ENCODE data around the gene ZMYM5. TPM values are rescaled to one million over a fixed set of nuclear protein-coding genes. Genes with fewer than 3 reads are reported as not detected.
"Not testable (repeated sequence)": the region's sequence is repeated elsewhere in the genome, so short reads cannot be mapped to it uniquely, and the experiment has no call there.

The ZMYM5 gene
- total RNA-seq, 6 experiments from 2014 or later: 3.8 to 6.9 (median 4.4) TPM

DNA sequence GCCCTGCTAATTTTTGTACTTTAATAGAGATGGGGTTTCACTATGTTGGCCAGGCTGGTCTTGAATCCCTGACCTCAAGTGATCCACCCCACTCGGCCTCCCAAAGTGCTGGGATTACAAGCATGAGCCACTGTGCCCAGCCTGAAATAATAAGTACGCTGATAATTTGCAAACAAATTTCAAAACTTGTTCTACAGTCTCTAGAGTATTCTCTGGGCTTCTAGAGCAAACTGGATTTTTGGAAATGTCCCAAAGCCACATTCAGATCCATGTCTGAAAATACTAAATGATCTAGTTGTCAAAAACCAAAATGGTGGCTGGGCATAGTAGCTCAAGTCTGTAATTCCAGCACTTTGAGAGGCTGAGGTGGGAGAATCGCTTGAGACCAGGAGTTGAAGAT is 40.8 kb downstream of the ZMYM5 start:
- ATAC-seq (no peak), DNase-seq (no peak)
- intact Hi-C loops (cut with DNase I): no loop called here
- Histone ChIP-seq H3K27me3 (no peaks in the 10 kb centered on the region), H3K4me1 (no peaks in the 10 kb centered on the region), H3K36me3 (peaks cover 0 to 26% (median 5%) of the 10 kb centered on the region in 4 donors), H3K4me3 (no peak overlapping the region), H3K27ac (no peak overlapping the region), H3K9me3 (no peaks in the 10 kb centered on the region)
- TF ChIP-seq, protein P1, sequence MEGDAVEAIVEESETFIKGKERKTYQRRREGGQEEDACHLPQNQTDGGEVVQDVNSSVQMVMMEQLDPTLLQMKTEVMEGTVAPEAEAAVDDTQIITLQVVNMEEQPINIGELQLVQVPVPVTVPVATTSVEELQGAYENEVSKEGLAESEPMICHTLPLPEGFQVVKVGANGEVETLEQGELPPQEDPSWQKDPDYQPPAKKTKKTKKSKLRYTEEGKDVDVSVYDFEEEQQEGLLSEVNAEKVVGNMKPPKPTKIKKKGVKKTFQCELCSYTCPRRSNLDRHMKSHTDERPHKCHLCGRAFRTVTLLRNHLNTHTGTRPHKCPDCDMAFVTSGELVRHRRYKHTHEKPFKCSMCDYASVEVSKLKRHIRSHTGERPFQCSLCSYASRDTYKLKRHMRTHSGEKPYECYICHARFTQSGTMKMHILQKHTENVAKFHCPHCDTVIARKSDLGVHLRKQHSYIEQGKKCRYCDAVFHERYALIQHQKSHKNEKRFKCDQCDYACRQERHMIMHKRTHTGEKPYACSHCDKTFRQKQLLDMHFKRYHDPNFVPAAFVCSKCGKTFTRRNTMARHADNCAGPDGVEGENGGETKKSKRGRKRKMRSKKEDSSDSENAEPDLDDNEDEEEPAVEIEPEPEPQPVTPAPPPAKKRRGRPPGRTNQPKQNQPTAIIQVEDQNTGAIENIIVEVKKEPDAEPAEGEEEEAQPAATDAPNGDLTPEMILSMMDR (IDR thresholded peaks at IDR 0.05): no peak
- WGBS (ENCODE audit: insufficient coverage, low coverage, low lambda C conversion rate, missing lambda C conversion rate): 100% methylated on average over 2 of the region's 3 CpGs

DNA sequence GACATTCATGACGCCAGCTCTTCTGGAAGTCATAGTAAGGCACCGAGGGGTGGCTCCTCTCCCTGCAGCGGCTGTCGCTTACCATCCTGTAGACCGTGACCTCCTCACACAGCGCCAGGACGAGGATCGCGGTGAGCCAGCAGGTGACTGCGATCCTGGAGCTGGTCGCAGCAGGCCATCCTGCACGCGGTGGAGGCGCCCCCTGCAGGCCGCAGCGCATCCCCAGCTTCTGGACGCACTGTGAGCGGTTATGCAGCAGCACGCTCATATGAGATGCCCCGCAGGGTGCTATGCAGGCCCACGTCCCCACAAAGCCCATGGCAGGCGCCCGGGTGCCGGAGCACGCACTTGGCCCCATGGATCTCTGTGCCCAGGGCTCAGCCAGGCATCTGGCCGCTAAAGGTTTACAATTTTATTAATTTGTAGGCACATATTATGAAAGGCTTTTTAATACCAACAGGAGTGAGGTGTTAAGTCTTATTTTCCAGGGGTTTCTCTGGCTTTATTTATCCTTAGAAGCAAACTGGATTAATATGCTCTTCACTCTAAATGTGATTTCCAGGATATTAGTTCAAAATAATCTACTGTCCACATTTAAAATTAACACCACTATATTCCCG is 45.1 kb downstream of the ZMYM5 start:
- TF ChIP-seq, protein P1 (IDR thresholded peaks at IDR 0.05): peak in 3 of 4 donors; percentile 14 to 25 (median 18)
- TF ChIP-seq POLR2A (IDR thresholded peaks at IDR 0.05): no peak
- WGBS (ENCODE audit: insufficient coverage, low coverage, low lambda C conversion rate, missing lambda C conversion rate): 93% methylated on average over 8 of the region's 27 CpGs
- peaks cover 0 to 8% (median 0%) of the 10 kb centered on the region in 4 donors for H3K36me3 ChIP-seq
- no peak overlapping the region for H3K27ac ChIP-seq
- DNase-seq: peak; percentile 28 to 55 (median 47)
- H3K4me3 ChIP-seq: no peak overlapping the region
- peak in 3 of 4 donors; percentile 28 to 56 (median 49) for ATAC-seq
- no peaks in the 10 kb centered on the region for H3K4me1 ChIP-seq
- H3K27me3 ChIP-seq: no peaks in the 10 kb centered on the region
- intact Hi-C loops (cut with DNase I): no loop called here
- no peaks in the 10 kb centered on the region for H3K9me3 ChIP-seq

DNA sequence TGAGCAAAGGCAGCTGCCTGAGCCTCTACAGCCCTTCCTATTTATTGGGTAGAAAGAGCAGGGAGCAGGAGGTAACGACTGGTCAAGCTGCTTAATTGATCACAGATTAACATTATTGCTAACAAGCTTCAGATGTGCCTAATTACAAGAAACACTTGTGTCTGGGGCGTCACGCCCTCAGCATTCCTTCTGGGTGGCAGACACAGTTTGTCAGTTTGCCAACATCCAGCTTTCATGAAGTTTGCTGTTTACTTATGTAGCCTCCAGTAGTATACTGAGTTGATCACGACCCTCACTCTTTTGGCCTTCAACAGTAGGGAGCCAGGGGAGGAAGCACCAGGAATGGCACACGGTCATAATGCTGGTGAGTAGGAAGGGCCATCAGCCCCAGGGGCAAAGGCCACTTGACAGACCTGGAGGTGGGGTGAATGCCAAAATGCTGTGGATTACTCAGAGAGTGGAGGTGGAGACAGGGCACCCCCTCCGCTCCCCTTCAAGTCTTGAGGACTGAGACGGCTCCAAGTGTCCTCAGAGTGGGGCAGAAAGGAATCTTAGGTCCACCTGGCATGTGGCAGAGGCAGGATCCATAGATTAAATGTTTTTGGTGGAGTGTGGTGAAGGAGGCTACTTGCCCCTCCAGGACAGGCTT is 45.8 kb downstream of the ZMYM5 start:
- H3K27ac ChIP-seq: no peak overlapping the region
- 61% methylated on average over 3 of the region's 7 CpGs for WGBS (ENCODE audit: insufficient coverage, low coverage, low lambda C conversion rate, missing lambda C conversion rate)
- H3K9me3 ChIP-seq: no peaks in the 10 kb centered on the region
- H3K36me3 ChIP-seq: peaks cover 0 to 8% (median 0%) of the 10 kb centered on the region in 4 donors
- H3K4me1 ChIP-seq: no peaks in the 10 kb centered on the region
- ATAC-seq (peak; percentile 35 to 63 (median 50)), DNase-seq (peak in 1 of 3 donors; percentile 45)
- no peak overlapping the region for H3K4me3 ChIP-seq
- H3K27me3 ChIP-seq: no peaks in the 10 kb centered on the region
- TF ChIP-seq, protein P1 (IDR thresholded peaks at IDR 0.05): no peak
- intact Hi-C loops (cut with DNase I): no loop called here

DNA sequence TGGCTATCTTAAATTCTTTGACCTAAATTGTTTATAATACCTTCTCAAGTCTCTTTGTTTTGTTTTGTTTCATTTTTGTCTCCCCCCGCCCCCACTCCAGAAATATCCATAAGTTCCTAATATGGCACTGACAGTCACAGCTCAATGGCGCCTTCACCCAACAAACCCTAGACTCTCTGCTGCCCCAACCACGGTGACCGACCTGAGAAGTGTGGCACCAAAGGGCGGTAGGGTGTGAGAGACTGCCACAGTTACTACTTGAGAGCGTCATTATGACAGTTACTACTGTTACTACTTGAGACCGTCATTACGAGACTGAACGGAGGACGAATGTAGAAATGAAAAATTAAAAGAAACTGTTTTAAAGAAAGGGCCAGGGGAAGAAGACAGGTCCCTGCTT is 46.3 kb downstream of the ZMYM5 start:
- Histone ChIP-seq H3K4me3 (no peak overlapping the region), H3K36me3 (peaks cover 0 to 8% (median 0%) of the 10 kb centered on the region in 4 donors), H3K27ac (no peak overlapping the region), H3K4me1 (no peaks in the 10 kb centered on the region), H3K27me3 (no peaks in the 10 kb centered on the region), H3K9me3 (no peaks in the 10 kb centered on the region)
- TF ChIP-seq, protein P1 (IDR thresholded peaks at IDR 0.05): no peak
- TF ChIP-seq POLR2A (IDR thresholded peaks at IDR 0.05): no peak
- DNase-seq: peak in 1 of 3 donors; percentile 14
- no peak for ATAC-seq
- intact Hi-C loops (cut with DNase I): no loop called here
- 99% methylated on average over 9 of the region's 10 CpGs for WGBS (ENCODE audit: insufficient coverage, low coverage, low lambda C conversion rate, missing lambda C conversion rate)

DNA sequence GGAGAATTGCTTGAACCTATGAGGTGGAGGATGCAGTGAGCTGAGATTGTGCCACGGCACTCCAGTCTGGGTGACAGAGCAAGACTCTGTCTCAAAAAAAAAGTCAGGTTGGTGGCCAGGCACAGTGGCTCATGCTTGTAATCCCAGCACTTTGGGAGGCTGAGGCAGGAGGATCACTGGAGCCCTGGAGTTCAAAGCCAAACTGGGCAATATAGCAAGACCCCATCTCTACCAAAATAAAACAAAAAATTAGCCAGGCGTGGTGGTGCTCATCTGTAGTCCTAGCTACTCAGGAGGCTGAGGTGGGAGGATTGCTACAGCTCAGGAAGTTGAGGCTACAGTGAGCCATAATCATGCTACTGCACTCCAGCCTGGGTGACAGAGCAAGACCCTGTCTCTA is 47.6 kb downstream of the ZMYM5 start:
- not testable (repeated sequence) for H3K27ac ChIP-seq, ATAC-seq
- WGBS (ENCODE audit: insufficient coverage, low coverage, low lambda C conversion rate, missing lambda C conversion rate): 100% methylated on average over 2 of the region's 2 CpGs

More for the DNA sequence above, 47.6 kb downstream of the ZMYM5 start:
- H3K4me1 ChIP-seq; H3K27me3 ChIP-seq; H3K4me3 ChIP-seq; intact Hi-C loops (cut with DNase I); DNase-seq; H3K36me3 ChIP-seq; H3K9me3 ChIP-seq: not testable (repeated sequence)
